Measurements from ENCODE around the gene SLC39A5. TPM values are rescaled to one million over a fixed set of nuclear protein-coding genes. Genes with fewer than 3 reads are reported as not detected.

SLC39A5 gene
- total and polyA plus RNA-seq, 2 donors (not counting 1 experiment from before 2014, with no cell fraction given) = 0.69 to 0.97 TPM

DNA sequence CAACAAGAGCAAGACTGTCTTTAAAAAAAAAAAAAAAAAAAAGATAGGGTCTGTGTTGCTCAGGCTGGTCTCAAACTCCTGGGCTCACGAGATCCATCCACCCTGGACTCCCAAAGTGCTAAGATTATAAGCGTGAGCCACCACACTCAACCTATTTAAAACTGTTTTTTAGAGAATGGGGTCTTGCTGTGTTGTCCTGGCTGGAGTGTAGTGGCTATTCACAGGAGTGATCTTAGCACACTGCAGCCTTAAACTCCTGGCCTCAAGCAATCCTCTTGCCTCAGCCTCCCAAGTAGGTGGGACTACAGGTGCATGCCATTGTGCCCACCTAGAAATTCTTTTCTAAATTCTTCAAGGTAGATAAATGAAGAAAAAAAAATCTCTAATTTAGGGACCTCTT, 44.4 kb downstream of the SLC39A5 start:
- CTCF ChIA-PET = no interaction called here
- Mint-ChIP-seq H3K9me3 (ENCODE audit: insufficient read depth) (no peaks in the 10 kb centered on the region), H3K4me3 (no peak overlapping the region), H3K4me1 (no peaks in the 10 kb centered on the region), H3K27me3 (no peaks in the 10 kb centered on the region), H3K27ac (no peak overlapping the region)
- Histone ChIP-seq H3K9me3 (ENCODE audit: control extremely low read depth in 1 of 3, control insufficient read depth in 2 of 3, insufficient read depth in 1 of 3, low read length in 2 of 3) (no peaks in the 10 kb centered on the region), H4K20me1 (ENCODE audit: control insufficient read depth, insufficient read depth, low read length, poor library complexity, severe bottlenecking) (no peaks in the 10 kb centered on the region), H2AFZ (ENCODE audit: insufficient read depth, low read depth, low read length, poor library complexity, severe bottlenecking) (no peak overlapping the region), H3K36me3 (replicated peaks in 1 of 2; ENCODE audit: control extremely low read depth in 1 of 2, control insufficient read depth in 1 of 2, extremely low read depth in 1 of 2, insufficient read depth in 2 of 2, low read length in 1 of 2) (peaks cover 19 to 76% of the 10 kb centered on the region in 2 experiments), H3K4me2 (replicated peaks; ENCODE audit: low read depth, low read length, poor library complexity, severe bottlenecking) (no peak overlapping the region), H3K79me2 (ENCODE audit: control insufficient read depth, insufficient read depth, low read length) (no peaks in the 10 kb centered on the region), H3K4me3 (ENCODE audit: control extremely low read depth in 1 of 5, extremely low read depth in 1 of 5, insufficient read depth in 1 of 5, low read depth in 2 of 5, low read length in 4 of 5) (no peak overlapping the region), H3K27ac (ENCODE audit: low read length in 2 of 2) (no peak overlapping the region), H3K27me3 (replicated peaks in 1 of 4; ENCODE audit: control extremely low read depth in 1 of 4, control insufficient read depth in 3 of 4, insufficient read depth in 4 of 4, low read length in 3 of 4) (no peaks in the 10 kb centered on the region), H3K4me1 (ENCODE audit: control insufficient read depth in 2 of 2, insufficient read depth in 2 of 2, low read length in 2 of 2) (no peaks in the 10 kb centered on the region), H3K9ac (ENCODE audit: low read length) (no peak overlapping the region)
- intact Hi-C loops (cut with micrococcal nuclease) = no loop called here
- POLR2A ChIA-PET = no interaction called here
- ATAC-seq (ENCODE audit: low read depth) (no peak), DNase-seq (no peak)
- no peak for TF ChIP-seq EZH2 (IDR thresholded peaks at IDR 0.05; ENCODE audit: borderline replicate concordance, insufficient read depth, low read depth, low read length, poor library complexity, severe bottlenecking)
- TF ChIP-seq, protein P1, sequence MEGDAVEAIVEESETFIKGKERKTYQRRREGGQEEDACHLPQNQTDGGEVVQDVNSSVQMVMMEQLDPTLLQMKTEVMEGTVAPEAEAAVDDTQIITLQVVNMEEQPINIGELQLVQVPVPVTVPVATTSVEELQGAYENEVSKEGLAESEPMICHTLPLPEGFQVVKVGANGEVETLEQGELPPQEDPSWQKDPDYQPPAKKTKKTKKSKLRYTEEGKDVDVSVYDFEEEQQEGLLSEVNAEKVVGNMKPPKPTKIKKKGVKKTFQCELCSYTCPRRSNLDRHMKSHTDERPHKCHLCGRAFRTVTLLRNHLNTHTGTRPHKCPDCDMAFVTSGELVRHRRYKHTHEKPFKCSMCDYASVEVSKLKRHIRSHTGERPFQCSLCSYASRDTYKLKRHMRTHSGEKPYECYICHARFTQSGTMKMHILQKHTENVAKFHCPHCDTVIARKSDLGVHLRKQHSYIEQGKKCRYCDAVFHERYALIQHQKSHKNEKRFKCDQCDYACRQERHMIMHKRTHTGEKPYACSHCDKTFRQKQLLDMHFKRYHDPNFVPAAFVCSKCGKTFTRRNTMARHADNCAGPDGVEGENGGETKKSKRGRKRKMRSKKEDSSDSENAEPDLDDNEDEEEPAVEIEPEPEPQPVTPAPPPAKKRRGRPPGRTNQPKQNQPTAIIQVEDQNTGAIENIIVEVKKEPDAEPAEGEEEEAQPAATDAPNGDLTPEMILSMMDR (IDR thresholded peaks at IDR 0.05) = no peak
- no CpG with 5 or more reads among the region's 2 CpGs for WGBS (ENCODE audit: insufficient coverage)

DNA sequence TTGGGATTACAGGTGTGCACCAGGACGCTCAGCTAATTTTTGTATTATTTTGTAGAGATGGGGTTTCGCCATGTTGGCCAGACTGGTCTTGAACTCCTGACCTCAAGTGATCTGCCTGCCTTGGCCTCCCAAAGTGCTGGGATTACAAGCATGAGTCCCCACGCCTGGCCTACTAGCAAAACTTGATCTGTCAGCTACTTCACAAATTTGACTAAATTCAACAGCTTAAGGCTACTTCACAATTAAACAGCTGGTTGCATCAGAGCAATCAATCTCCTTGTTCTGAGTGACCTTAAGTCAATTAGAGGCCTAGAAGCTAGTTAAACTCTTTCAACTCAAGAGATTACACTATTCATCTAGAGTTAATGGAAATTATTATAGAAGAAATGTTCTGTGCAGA, 49.1 kb downstream of the SLC39A5 start:
- Histone ChIP-seq H3K36me3 (replicated peaks in 1 of 2; ENCODE audit: control extremely low read depth in 1 of 2, control insufficient read depth in 1 of 2, extremely low read depth in 1 of 2, insufficient read depth in 2 of 2, low read length in 1 of 2) (peaks cover 17 to 74% of the 10 kb centered on the region in 2 experiments), H3K4me2 (replicated peaks; ENCODE audit: low read depth, low read length, poor library complexity, severe bottlenecking) (no peak overlapping the region), H3K9me3 (ENCODE audit: control extremely low read depth in 1 of 3, control insufficient read depth in 2 of 3, insufficient read depth in 1 of 3, low read length in 2 of 3) (no peaks in the 10 kb centered on the region), H3K27ac (ENCODE audit: low read length in 2 of 2) (no peak overlapping the region), H3K4me3 (ENCODE audit: control extremely low read depth in 1 of 5, extremely low read depth in 1 of 5, insufficient read depth in 1 of 5, low read depth in 2 of 5, low read length in 4 of 5) (no peak overlapping the region), H3K9ac (ENCODE audit: low read length) (no peak overlapping the region), H2AFZ (ENCODE audit: insufficient read depth, low read depth, low read length, poor library complexity, severe bottlenecking) (no peak overlapping the region), H3K27me3 (replicated peaks in 1 of 4; ENCODE audit: control extremely low read depth in 1 of 4, control insufficient read depth in 3 of 4, insufficient read depth in 4 of 4, low read length in 3 of 4) (no peaks in the 10 kb centered on the region), H3K4me1 (ENCODE audit: control insufficient read depth in 2 of 2, insufficient read depth in 2 of 2, low read length in 2 of 2) (no peaks in the 10 kb centered on the region), H3K79me2 (ENCODE audit: control insufficient read depth, insufficient read depth, low read length) (no peaks in the 10 kb centered on the region), H4K20me1 (ENCODE audit: control insufficient read depth, insufficient read depth, low read length, poor library complexity, severe bottlenecking) (no peaks in the 10 kb centered on the region)
- TF ChIP-seq, protein P1 (IDR thresholded peaks at IDR 0.05) = no peak
- TF ChIP-seq EZH2 (IDR thresholded peaks at IDR 0.05; ENCODE audit: borderline replicate concordance, insufficient read depth, low read depth, low read length, poor library complexity, severe bottlenecking) = no peak
- Mint-ChIP-seq H3K27ac (no peak overlapping the region), H3K9me3 (ENCODE audit: insufficient read depth) (no peaks in the 10 kb centered on the region), H3K4me1 (no peaks in the 10 kb centered on the region), H3K27me3 (no peaks in the 10 kb centered on the region), H3K4me3 (no peak overlapping the region)
- DNase-seq (no peak), ATAC-seq (ENCODE audit: low read depth) (no peak)
- 83% methylated on average over 1 of the region's 3 CpGs for WGBS (ENCODE audit: insufficient coverage)
- ChIA-PET CTCF (interaction anchor here (0.7 to 0.8 kb wide), 2 partner anchors 22 to 89 kb away, joined by 3 to 4 read pairs; partner anchors contain the start of gene SMARCC2), POLR2A (no interaction called here)
- intact Hi-C loops (cut with micrococcal nuclease) = no loop called here
